ENCODE results near the gene ERICH2.

ERICH2 gene

GRCh38 chr2:170739048-170739447, 31.1 kb upstream of the ERICH2 start:
- TF ChIP-seq ZXDB (tag by site-specific recombination; IDR thresholded peaks at IDR 0.05) (no peak), ZNF658 (tag by site-specific recombination; IDR thresholded peaks at IDR 0.05) (no peak), ZNF654 (tag by site-specific recombination; IDR thresholded peaks at IDR 0.05; ENCODE audit: low read depth) (no peak), SP3 (tag by site-specific recombination; IDR thresholded peaks at IDR 0.05) (no peak), RBAK (tag by site-specific recombination; IDR thresholded peaks at IDR 0.05) (no peak), ZNF214 (tag by site-specific recombination; IDR thresholded peaks at IDR 0.05; ENCODE audit: borderline replicate concordance) (no peak), ZNF626 (tag by site-specific recombination; IDR thresholded peaks at IDR 0.05) (no peak), ZNF114 (tag by site-specific recombination; IDR thresholded peaks at IDR 0.05) (no peak), ZSCAN30 (tag by site-specific recombination; IDR thresholded peaks at IDR 0.05) (no peak), ZNF132 (tag by site-specific recombination; IDR thresholded peaks at IDR 0.05; ENCODE audit: borderline replicate concordance) (no peak), ZNF501 (tag by site-specific recombination; IDR thresholded peaks at IDR 0.05) (no peak), ZNF404 (tag by site-specific recombination; IDR thresholded peaks at IDR 0.05) (no peak), ZNF362 (tag by site-specific recombination; IDR thresholded peaks at IDR 0.05) (no peak), KLF1 (tag by site-specific recombination; IDR thresholded peaks at IDR 0.05) (no peak)
- Histone ChIP-seq H3K4me1 (ENCODE audit: control insufficient read depth, insufficient read depth, low read length) (no peaks in the 10 kb centered on the region), H3K27ac (ENCODE audit: extremely low read depth, low read depth, low read length) (no peak overlapping the region), H3K36me3 (ENCODE audit: control insufficient read depth in 2 of 2, insufficient read depth in 1 of 2, low read length in 2 of 2) (no peaks in the 10 kb centered on the region), H3K9me3 (ENCODE audit: control insufficient read depth, insufficient read depth, low read depth, low read length) (no peaks in the 10 kb centered on the region), H3K4me3 (ENCODE audit: low read depth, low read length) (no peak overlapping the region)
- CTCF ChIA-PET = interaction anchor here (0.8 to 1.1 kb wide), 2 partner anchors 74 to 330 kb away, joined by 3 to 4 read pairs; no protein-coding TSS in a partner anchor
- POLR2A ChIA-PET = no interaction called here

GRCh38 chr2:170739507-170740046, 30.6 kb upstream of the ERICH2 start:
- TF ChIP-seq ZNF266 (tag by site-specific recombination; IDR thresholded peaks at IDR 0.05; ENCODE audit: low read depth) (no peak), ZNF704 (tag by site-specific recombination; IDR thresholded peaks at IDR 0.05) (no peak), ZNF239 (tag by site-specific recombination; IDR thresholded peaks at IDR 0.05) (no peak), SCRT1 (tag by site-specific recombination; IDR thresholded peaks at IDR 0.05; ENCODE audit: borderline replicate concordance) (no peak), ZFP37 (tag by site-specific recombination; IDR thresholded peaks at IDR 0.05) (no peak), GLIS1 (tag by site-specific recombination; IDR thresholded peaks at IDR 0.05) (no peak), FEZF1 (tag by site-specific recombination; IDR thresholded peaks at IDR 0.05) (no peak), ZBTB7A (tag by site-specific recombination; IDR thresholded peaks at IDR 0.05; ENCODE audit: low read depth) (no peak), ZNF529 (tag by site-specific recombination; IDR thresholded peaks at IDR 0.05; ENCODE audit: insufficient replicate concordance) (no peak), ZNF175 (tag by site-specific recombination; IDR thresholded peaks at IDR 0.05) (no peak), ZNF354C (tag by site-specific recombination; IDR thresholded peaks at IDR 0.05; ENCODE audit: borderline replicate concordance, low read depth) (no peak), ZNF707 (tag by site-specific recombination; IDR thresholded peaks at IDR 0.05) (no peak), ZNF48 (tag by site-specific recombination; IDR thresholded peaks at IDR 0.05) (no peak)
- Histone ChIP-seq H3K9me3 (ENCODE audit: control insufficient read depth, insufficient read depth, low read depth, low read length) (no peaks in the 10 kb centered on the region), H3K4me1 (ENCODE audit: control insufficient read depth, insufficient read depth, low read length) (no peaks in the 10 kb centered on the region), H3K27ac (ENCODE audit: extremely low read depth, low read depth, low read length) (no peak overlapping the region), H3K36me3 (ENCODE audit: control insufficient read depth in 2 of 2, insufficient read depth in 1 of 2, low read length in 2 of 2) (no peaks in the 10 kb centered on the region), H3K4me3 (ENCODE audit: low read depth, low read length) (no peak overlapping the region)
- CTCF ChIA-PET = interaction anchor here (0.8 to 1.1 kb wide), 2 partner anchors 73 to 330 kb away, joined by 3 to 4 read pairs; no protein-coding TSS in a partner anchor
- POLR2A ChIA-PET = no interaction called here

Data from HEK293 (cell line).